Body of pancreas (tissue), 4 donors: ENCODE results near the gene BRF1. TPM values are rescaled to one million over a fixed set of nuclear protein-coding genes. Genes with fewer than 3 reads are reported as not detected.

Experiments
- ATAC-seq: fragments of 150-250 bp; one replicate; pipeline ENCODE4 v1.9.1; 2016
- DNase-seq, 4 donors: peaks; one replicate each; pipeline ENCODE4 v3.0.0-alpha.2; 2019
- H3K27ac ChIP-seq, 4 donors: fragments of 200-600 bp; sonication (generic); 1 replicate in 3 of 4; 2 replicates in 1 of 4; pipeline versions ENCODE4 v1.5.1 to v1.6.1; 2016 to 2019; ENCODE audit warnings: mild to moderate bottlenecking in 1 of 4, mixed read lengths in 1 of 4, moderate library complexity in 1 of 4
- H3K27me3 ChIP-seq, 2 donors: fragments of 200-600 bp; sonication (generic); one replicate each; pipeline ENCODE4 v1.6.0; 2016; ENCODE audit warnings: mild to moderate bottlenecking in 1 of 2
- H3K36me3 ChIP-seq, 2 donors: fragments of 200-600 bp; sonication (generic); replicated peaks in 1 of 2; 2 replicates each; pipeline ENCODE4 v1.5.1; 2016; ENCODE audit warnings: low read depth in 2 of 2; ENCODE audit not compliant: insufficient read depth in 1 of 2
- H3K4me1 ChIP-seq: fragments of 200-600 bp; sonication (generic); one replicate; pipeline ENCODE4 v1.6.0; 2016
- H3K4me3 ChIP-seq, 2 donors: fragments of 200-600 bp; sonication (generic); 1 replicate in 1 of 2; 2 replicates in 1 of 2; pipeline ENCODE4 v1.5.1; 2016 to 2019
- H3K9me3 ChIP-seq, 3 donors: fragments of 200-600 bp; sonication (generic); 1 replicate in 2 of 3; 2 replicates in 1 of 3; pipeline ENCODE4 v1.5.1; 2016
- POLR2A ChIP-seq, 3 donors: fragments of 450-650 bp; IDR thresholded peaks; one replicate each; pipeline ENCODE4 v1.6.1; 2016; ENCODE audit warnings: antibody characterized with exemption in 3 of 3, mild to moderate bottlenecking in 2 of 3
- WGBS, 2 donors: methylation state at CpG; one replicate each; pipeline ENCODE4 v1.1.5; 2017; 5-methylcytosine and 5-hydroxymethylcytosine counted together
- intact Hi-C: fragments of 100-400 bp; cut with DNase I; formaldehyde crosslinking; loops from one replicate; pipeline ENCODE4 v1.15.1; 2023
- total RNA-seq, 2 donors: library from RNA; depleted of rRNA; stranded (reverse); fragments of >200 nt; gene quantifications; one replicate each; pipeline ENCODE4 v1.1.0, GENCODE V29; 2016
- TF ChIP-seq, protein P1 (sequence below), 7 experiments: fragments of 450-650 bp in 4 of 7; fragments of 200-600 bp in 3 of 7; sonication (generic) in 3 of 7; IDR thresholded peaks; one replicate each; pipeline ENCODE4 v1.5.1; 2016 to 2019; ENCODE audit warnings: antibody characterized with exemption in 7 of 7

The BRF1 gene
- total RNA-seq, 2 donors from 2014 or later, result 54.5 to 86.7 TPM

DNA sequence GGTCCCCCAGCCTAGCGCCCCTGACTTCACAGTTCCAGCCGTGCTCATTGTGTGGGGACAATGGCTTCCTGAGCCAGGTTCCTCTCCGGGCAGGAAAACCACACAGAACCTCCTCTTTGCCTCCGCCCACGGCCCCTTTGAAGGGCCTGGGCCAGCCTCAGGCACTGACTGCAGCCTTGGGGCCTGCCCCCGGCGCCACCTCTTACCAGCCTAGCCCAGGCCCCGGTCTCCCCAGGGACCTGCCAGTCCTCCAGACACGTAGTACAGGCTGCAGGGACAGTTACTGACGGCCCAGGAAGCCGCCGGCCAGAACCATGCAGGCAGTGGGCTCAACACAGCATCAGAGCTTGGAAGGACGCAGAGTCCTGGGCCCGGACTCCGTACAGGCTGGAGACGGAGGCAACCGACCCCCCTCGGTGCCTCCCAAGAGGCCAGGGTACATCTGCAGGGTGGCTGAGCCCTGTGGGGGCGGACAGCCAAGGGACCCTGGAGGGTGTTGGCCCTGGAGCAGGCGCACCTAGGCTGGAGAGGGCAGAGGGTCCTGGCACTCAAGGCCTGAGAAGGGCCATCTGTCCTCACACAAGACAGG, 98.8 kb downstream of the BRF1 start:
- no peak for ATAC-seq
- no peak overlapping the region for H3K27ac ChIP-seq

DNA sequence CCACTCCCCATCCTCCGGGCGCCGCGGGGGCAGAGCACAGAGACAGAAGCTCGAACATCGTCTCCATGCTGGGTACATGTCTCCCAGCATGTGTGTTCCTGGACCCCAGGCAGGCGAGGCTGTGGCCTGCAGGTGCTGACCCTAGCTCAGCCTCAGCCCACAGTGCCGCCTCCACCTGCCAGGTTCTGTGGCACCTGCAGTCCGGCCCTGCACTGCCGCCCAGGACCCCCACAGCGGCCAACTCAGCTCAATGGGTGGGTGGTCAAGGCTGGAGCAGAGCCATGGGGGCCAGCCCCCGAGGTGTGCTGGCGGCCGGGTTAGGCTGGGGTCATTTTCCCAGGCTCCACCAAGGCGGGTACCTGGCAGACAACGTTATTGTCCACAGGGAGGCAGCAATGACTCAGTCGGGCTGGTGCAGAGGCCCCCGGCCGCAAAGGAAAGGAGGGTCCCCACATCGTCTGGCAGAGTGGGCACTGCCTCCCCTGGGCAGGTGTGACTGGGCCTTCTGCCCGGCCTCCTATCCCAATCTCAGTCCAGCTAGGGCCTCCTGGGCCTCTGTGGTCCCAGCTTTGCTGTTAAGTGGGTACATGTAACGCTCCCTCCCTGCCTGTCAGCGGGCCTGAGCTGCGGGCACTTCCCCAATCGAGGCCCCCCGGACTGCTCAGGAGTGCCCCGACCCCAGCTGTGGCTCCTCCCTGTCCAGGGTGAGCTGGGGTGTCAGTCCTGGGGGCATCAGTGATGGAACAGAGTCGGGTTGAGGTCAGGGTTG, 99.5 kb downstream of the BRF1 start:
- Histone ChIP-seq H3K27me3 (peaks cover 0 to 36% of the 10 kb centered on the region in 2 donors), H3K9me3 (no peaks in the 10 kb centered on the region), H3K27ac (no peak overlapping the region), H3K4me3 (no peak overlapping the region), H3K4me1 (peaks cover 50% of the 10 kb centered on the region), H3K36me3 (no peaks in the 10 kb centered on the region)
- ATAC-seq (no peak), DNase-seq (no peak)
- intact Hi-C loops, result loop anchor here (5.0 kb wide), 2 partner anchors 81 to 146 kb away; no protein-coding TSS in a partner anchor
- 43 to 83% methylated on average over 1 to 27 of the region's 28 CpGs for WGBS, 2 donors
- no peak for TF ChIP-seq POLR2A (IDR thresholded peaks at IDR 0.05)
- TF ChIP-seq, protein P1, sequence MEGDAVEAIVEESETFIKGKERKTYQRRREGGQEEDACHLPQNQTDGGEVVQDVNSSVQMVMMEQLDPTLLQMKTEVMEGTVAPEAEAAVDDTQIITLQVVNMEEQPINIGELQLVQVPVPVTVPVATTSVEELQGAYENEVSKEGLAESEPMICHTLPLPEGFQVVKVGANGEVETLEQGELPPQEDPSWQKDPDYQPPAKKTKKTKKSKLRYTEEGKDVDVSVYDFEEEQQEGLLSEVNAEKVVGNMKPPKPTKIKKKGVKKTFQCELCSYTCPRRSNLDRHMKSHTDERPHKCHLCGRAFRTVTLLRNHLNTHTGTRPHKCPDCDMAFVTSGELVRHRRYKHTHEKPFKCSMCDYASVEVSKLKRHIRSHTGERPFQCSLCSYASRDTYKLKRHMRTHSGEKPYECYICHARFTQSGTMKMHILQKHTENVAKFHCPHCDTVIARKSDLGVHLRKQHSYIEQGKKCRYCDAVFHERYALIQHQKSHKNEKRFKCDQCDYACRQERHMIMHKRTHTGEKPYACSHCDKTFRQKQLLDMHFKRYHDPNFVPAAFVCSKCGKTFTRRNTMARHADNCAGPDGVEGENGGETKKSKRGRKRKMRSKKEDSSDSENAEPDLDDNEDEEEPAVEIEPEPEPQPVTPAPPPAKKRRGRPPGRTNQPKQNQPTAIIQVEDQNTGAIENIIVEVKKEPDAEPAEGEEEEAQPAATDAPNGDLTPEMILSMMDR (IDR thresholded peaks at IDR 0.05), result peak in 3 of 7 experiments; percentile 10 to 38 (median 22)

More for the DNA sequence above, 98.8 kb downstream of the BRF1 start:
- no peak for TF ChIP-seq POLR2A (IDR thresholded peaks at IDR 0.05)
- TF ChIP-seq, protein P1 (IDR thresholded peaks at IDR 0.05), result no peak
- 48 to 60% methylated on average over 5 to 20 of the region's 20 CpGs for WGBS, 2 donors
- Histone ChIP-seq H3K36me3 (no peaks in the 10 kb centered on the region), H3K27me3 (peaks cover 0 to 30% of the 10 kb centered on the region in 2 donors), H3K4me3 (no peak overlapping the region), H3K9me3 (no peaks in the 10 kb centered on the region), H3K4me1 (peaks cover 50% of the 10 kb centered on the region)
- DNase-seq, result no peak
- intact Hi-C loops, result loop anchor here (5.0 kb wide), 2 partner anchors 80 to 145 kb away; no protein-coding TSS in a partner anchor

DNA sequence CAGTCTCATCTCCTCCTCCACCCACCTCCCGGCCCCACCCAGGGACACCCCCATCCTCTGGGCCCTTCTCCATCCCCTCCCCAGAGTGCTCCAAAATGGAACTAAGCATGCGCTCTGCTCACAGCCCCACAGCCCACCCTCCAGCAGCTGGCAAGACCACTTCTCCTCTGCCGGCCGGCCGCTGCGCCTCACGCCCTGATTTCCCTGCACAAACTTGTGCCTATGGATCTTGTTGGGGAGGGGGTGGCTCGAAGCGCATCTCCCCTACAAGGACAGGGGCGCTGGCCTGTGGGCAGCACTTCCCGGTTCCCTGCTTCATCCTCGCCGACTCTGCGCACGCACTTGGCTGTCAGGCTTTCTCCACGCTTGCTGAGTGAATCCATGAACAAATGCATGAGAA, 100.2 kb downstream of the BRF1 start:
- Histone ChIP-seq H3K27me3 (peaks cover 0 to 43% of the 10 kb centered on the region in 2 donors), H3K4me3 (no peak overlapping the region), H3K36me3 (no peaks in the 10 kb centered on the region), H3K27ac (no peak overlapping the region), H3K4me1 (peaks cover 50% of the 10 kb centered on the region), H3K9me3 (no peaks in the 10 kb centered on the region)
- ATAC-seq (no peak), DNase-seq (no peak)
- TF ChIP-seq, protein P1 (IDR thresholded peaks at IDR 0.05), result no peak
- no peak for TF ChIP-seq POLR2A (IDR thresholded peaks at IDR 0.05)
- intact Hi-C loops, result loop anchor here (5.0 kb wide), 2 partner anchors 82 to 147 kb away; no protein-coding TSS in a partner anchor
- WGBS, 2 donors, result 71 to 74% methylated on average over 16 of the region's 16 CpGs

DNA sequence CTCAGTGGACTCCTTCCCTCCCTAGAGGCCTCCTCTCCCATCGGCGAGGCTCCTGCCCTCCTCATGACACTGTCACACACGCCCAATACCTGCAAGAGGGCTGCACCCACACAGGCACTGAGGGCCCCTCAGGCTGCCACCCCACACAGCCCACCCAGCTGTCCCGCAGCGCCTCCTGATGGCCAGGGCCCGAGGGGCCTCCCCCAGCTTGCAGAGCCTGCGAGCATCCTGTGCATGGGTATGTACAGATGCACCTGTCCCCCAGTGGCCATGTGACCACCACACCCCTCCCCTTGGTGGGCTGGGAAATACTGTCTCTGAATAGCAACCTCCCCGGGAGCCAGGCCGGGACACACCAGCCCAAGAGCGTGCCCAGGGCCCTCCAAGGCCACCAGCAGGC, 100.7 kb downstream of the BRF1 start:
- TF ChIP-seq, protein P1 (IDR thresholded peaks at IDR 0.05), result no peak
- no peak for TF ChIP-seq POLR2A (IDR thresholded peaks at IDR 0.05)
- Histone ChIP-seq H3K27me3 (peaks cover 0 to 46% of the 10 kb centered on the region in 2 donors), H3K27ac (no peak overlapping the region), H3K4me1 (peaks cover 44% of the 10 kb centered on the region), H3K36me3 (no peaks in the 10 kb centered on the region), H3K9me3 (no peaks in the 10 kb centered on the region), H3K4me3 (no peak overlapping the region)
- ATAC-seq (no peak), DNase-seq (no peak)
- 64 to 65% methylated on average over 9 to 10 of the region's 10 CpGs for WGBS, 2 donors
- intact Hi-C loops, result loop anchor here (5.0 kb wide), 2 partner anchors 82 to 147 kb away; no protein-coding TSS in a partner anchor
